ENCODE measurements around the gene ITM2A. TPM values are rescaled to one million over a fixed set of nuclear protein-coding genes. Genes with fewer than 3 reads are reported as not detected.

ITM2A gene
- total and polyA plus RNA-seq, 2 of the 4 experiments (the other 2 are of a cell fraction), result not detected

DNA sequence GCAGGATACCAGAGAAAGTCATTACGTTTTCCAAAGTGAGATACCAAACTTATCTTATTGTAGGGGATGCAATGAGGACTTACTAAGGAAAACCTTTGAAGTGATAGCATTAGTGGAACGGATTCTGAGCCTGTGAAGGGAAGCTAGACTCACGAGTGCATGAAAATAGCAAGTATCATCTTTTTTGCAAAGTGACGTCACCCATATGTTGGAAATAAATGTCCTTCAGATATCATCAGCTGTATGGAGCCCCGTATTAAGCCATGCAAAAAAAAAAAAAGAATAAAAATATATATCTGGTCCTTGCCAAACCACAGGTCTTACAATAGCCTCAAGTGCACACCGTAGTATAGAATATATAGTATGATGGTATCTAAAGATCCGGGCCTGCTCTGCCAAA lies 46.8 kb upstream of the ITM2A start:
- DNase-seq, result no peak
- no peak overlapping the region for H2BK15ac ChIP-seq (ENCODE audit: low read depth, low read length)
- no peak overlapping the region for H3K27ac ChIP-seq (ENCODE audit: insufficient read depth, low read length)
- ChIA-PET CTCF (no interaction called here), POLR2A (ENCODE audit: unreplicated experiment) (no interaction called here)
- H3K9ac ChIP-seq (ENCODE audit: low read depth, low read length), result no peak overlapping the region
- H3K14ac ChIP-seq (replicated peaks; ENCODE audit: low read depth, low read length), result no peak overlapping the region
- no peaks in the 10 kb centered on the region for H3K79me1 ChIP-seq (ENCODE audit: low read depth in 1 of 2, low read length in 2 of 2)
- no peak overlapping the region for H4K91ac ChIP-seq (ENCODE audit: insufficient read depth, low read depth, low read length)
- no peak overlapping the region for H3K4me2 ChIP-seq (ENCODE audit: low read depth, low read length)
- no peak overlapping the region for H3K23ac ChIP-seq (ENCODE audit: low read depth, low read length)
- WGBS, 2 experiments (ENCODE audit: extremely low coverage in 2 of 2, insufficient read length in 1 of 2), result no CpG with 5 or more reads among the region's 7 CpGs
- H2BK5ac ChIP-seq (ENCODE audit: low read depth, low read length, poor library complexity, severe bottlenecking), result no peak overlapping the region
- H3K18ac ChIP-seq (ENCODE audit: low read depth, low read length), result no peak overlapping the region
- H2AK9ac ChIP-seq (replicated peaks; ENCODE audit: low read depth, low read length, poor library complexity), result no peak overlapping the region
- H2AK5ac ChIP-seq (ENCODE audit: low read depth, low read length), result no peak overlapping the region
- H4K5ac ChIP-seq (ENCODE audit: low read depth, low read length), result no peak overlapping the region
- H2BK20ac ChIP-seq (ENCODE audit: low read depth, low read length), result no peak overlapping the region
- no peak for ATAC-seq (ENCODE audit: low read depth)
- H4K20me1 ChIP-seq (ENCODE audit: insufficient read depth, low read length), result no peaks in the 10 kb centered on the region
- no peak overlapping the region for H3K56ac ChIP-seq (ENCODE audit: extremely low read depth, insufficient read depth, low read length)
- H3K4me3 ChIP-seq (ENCODE audit: insufficient read depth, low read depth, low read length), result no peak overlapping the region
- BruUV-seq (replicated peaks), result no TSS peak
- H3K9me3 ChIP-seq (ENCODE audit: control insufficient read depth, insufficient read depth, low read length), result no peaks in the 10 kb centered on the region
- no peaks in the 10 kb centered on the region for H3K9me1 ChIP-seq (ENCODE audit: insufficient read depth, low read length)
- dilution Hi-C loops (cut with HindIII; ENCODE audit: low sequenced_read_pairs, unreplicated experiment) (no loop called here), in situ Hi-C loops (cut with MboI; ENCODE audit: low sequenced_read_pairs) (no loop called here), intact Hi-C loops (cut with micrococcal nuclease) (loop anchor here (2.0 kb wide), 1 partner anchor 859 kb away; no protein-coding TSS in a partner anchor)
- H3K36me3 ChIP-seq (ENCODE audit: control insufficient read depth, insufficient read depth, low read length), result no peaks in the 10 kb centered on the region
- no peak overlapping the region for H2BK120ac ChIP-seq (ENCODE audit: low read depth, low read length)
- no peak overlapping the region for H3K4ac ChIP-seq (ENCODE audit: low read depth, low read length)
- no peaks in the 10 kb centered on the region for H3K4me1 ChIP-seq (ENCODE audit: control insufficient read depth, insufficient read depth, low read length)
- TF ChIP-seq RFX5 (IDR thresholded peaks at IDR 0.05; ENCODE audit: low read depth, low read length) (no peak), RAD21 (IDR thresholded peaks at IDR 0.05; ENCODE audit: low read length) (no peak), BHLHE40 (IDR thresholded peaks at IDR 0.05; ENCODE audit: low read depth, low read length) (no peak), RCOR1 (IDR thresholded peaks at IDR 0.05; ENCODE audit: insufficient replicate concordance, low read length) (no peak), CEBPB (IDR thresholded peaks at IDR 0.05; ENCODE audit: low read depth, low read length) (no peak)
- H2AFZ ChIP-seq (replicated peaks; ENCODE audit: low read length, poor library complexity), result no peak overlapping the region
- H4K8ac ChIP-seq (ENCODE audit: low read depth in 2 of 2, low read length in 2 of 2), result no peak overlapping the region
- no peaks in the 10 kb centered on the region for H3K27me3 ChIP-seq (ENCODE audit: control insufficient read depth, insufficient read depth, low read length)

All from IMR-90 (cell line).